ENCODE measurements around the gene DPF1.

Gene DPF1

DNA sequence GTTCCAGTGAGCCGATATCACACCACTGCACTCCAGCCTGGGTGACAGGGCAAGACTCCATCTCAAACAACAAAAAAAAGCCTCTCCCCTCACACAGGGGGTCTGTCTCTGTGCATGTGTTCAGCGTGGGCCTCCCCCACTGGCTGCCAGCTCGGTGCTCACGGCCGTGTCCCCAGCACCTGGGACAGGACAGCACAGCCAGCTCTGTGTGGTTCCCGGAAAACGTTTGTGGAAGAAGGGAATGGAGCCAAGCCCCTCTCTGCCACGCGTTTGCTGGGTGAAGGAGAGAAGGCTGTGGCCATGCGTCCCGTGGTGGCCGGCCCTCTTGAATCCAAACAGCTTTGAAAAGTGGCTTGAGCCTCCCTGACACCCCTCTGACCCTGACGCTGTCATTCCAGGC lies 32.3 kb downstream of the DPF1 start:
- Histone ChIP-seq H3K27me3 (ENCODE audit: control insufficient read depth, low read length) (no peaks in the 10 kb centered on the region), H3K9me3 (ENCODE audit: control insufficient read depth, insufficient read depth, low read length) (no peaks in the 10 kb centered on the region), H3K4me3 (ENCODE audit: low read length) (no peak overlapping the region), H3K27ac (ENCODE audit: low read depth, low read length) (no peak overlapping the region), H3K4me1 (ENCODE audit: control insufficient read depth, low read length) (peaks cover 15% of the 10 kb centered on the region), H4K20me1 (ENCODE audit: control insufficient read depth, insufficient read depth, low read depth, low read length) (no peaks in the 10 kb centered on the region), H3K9me2 (replicated peaks; ENCODE audit: control insufficient read depth, low read length) (no peaks in the 10 kb centered on the region), H3K36me3 (ENCODE audit: control insufficient read depth, low read length) (peaks cover 3% of the 10 kb centered on the region; the same call in 1 of the 2 replicates), H3K79me2 (ENCODE audit: control insufficient read depth, low read length) (no peaks in the 10 kb centered on the region), H3K4me2 (ENCODE audit: low read length) (no peak overlapping the region), H3F3A (ENCODE audit: control insufficient read depth, insufficient read depth) (no peaks in the 10 kb centered on the region)
- TF ChIP-seq EZH2phosphoT487 (IDR thresholded peaks at IDR 0.05; ENCODE audit: borderline replicate concordance, low read length) = no peak
- TF ChIP-seq, protein P1, sequence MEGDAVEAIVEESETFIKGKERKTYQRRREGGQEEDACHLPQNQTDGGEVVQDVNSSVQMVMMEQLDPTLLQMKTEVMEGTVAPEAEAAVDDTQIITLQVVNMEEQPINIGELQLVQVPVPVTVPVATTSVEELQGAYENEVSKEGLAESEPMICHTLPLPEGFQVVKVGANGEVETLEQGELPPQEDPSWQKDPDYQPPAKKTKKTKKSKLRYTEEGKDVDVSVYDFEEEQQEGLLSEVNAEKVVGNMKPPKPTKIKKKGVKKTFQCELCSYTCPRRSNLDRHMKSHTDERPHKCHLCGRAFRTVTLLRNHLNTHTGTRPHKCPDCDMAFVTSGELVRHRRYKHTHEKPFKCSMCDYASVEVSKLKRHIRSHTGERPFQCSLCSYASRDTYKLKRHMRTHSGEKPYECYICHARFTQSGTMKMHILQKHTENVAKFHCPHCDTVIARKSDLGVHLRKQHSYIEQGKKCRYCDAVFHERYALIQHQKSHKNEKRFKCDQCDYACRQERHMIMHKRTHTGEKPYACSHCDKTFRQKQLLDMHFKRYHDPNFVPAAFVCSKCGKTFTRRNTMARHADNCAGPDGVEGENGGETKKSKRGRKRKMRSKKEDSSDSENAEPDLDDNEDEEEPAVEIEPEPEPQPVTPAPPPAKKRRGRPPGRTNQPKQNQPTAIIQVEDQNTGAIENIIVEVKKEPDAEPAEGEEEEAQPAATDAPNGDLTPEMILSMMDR (IDR thresholded peaks at IDR 0.05; ENCODE audit: low read depth, low read length, poor library complexity, severe bottlenecking) = no peak

DNA sequence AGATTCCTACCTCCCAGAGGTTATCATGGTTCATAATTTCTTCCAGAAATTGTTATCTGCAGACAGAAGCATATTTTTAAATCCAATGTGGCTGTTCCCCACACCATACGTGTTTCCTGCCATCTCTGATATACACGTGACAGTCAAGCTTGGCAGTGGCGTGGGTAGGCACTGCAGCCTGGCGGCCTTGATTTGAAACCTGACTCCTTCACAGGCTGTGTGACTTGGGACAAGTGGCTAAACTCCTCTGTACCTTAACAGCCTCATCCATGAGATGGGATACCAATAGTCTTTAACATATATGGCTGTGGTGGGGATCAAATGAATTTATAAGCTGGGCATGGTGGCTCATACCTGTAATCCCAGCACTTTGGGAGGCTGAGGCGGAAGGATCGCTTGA lies 33.2 kb downstream of the DPF1 start:
- H3K9me2 ChIP-seq (replicated peaks; ENCODE audit: control insufficient read depth, low read length) = no peaks in the 10 kb centered on the region
- TF ChIP-seq, protein P1 (IDR thresholded peaks at IDR 0.05; ENCODE audit: low read depth, low read length, poor library complexity, severe bottlenecking) = no peak
- TF ChIP-seq EZH2phosphoT487 (IDR thresholded peaks at IDR 0.05; ENCODE audit: borderline replicate concordance, low read length) = no peak

DNA sequence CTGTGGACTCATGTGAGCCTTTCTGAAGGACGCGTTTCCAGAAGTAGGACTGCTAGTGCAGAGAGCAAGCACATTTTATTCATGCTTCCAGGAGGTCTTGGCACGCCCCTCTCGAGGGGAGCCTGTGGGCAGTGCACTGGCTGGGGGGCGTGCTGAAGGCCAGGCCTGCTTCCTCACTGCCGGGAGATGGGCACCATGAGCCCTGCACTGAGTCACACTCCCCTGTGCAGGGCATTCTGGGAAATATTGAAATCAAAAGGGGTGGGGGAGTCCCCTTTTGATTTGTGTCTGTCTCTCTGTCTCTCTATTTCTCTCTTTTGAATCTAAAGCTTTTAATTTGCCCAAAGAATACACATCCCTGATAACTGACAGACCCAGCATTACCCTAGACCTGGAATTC lies 34.0 kb downstream of the DPF1 start:
- Histone ChIP-seq H3K27me3 (ENCODE audit: control insufficient read depth, low read length) (no peaks in the 10 kb centered on the region), H3F3A (ENCODE audit: control insufficient read depth, insufficient read depth) (no peaks in the 10 kb centered on the region), H3K9me2 (replicated peaks; ENCODE audit: control insufficient read depth, low read length) (no peaks in the 10 kb centered on the region), H3K79me2 (ENCODE audit: control insufficient read depth, low read length) (no peaks in the 10 kb centered on the region), H3K4me1 (ENCODE audit: control insufficient read depth, low read length) (peaks cover 15% of the 10 kb centered on the region), H3K4me3 (ENCODE audit: low read length) (no peak overlapping the region), H3K9me3 (ENCODE audit: control insufficient read depth, insufficient read depth, low read length) (no peaks in the 10 kb centered on the region), H3K4me2 (ENCODE audit: low read length) (no peak overlapping the region), H4K20me1 (ENCODE audit: control insufficient read depth, insufficient read depth, low read depth, low read length) (no peaks in the 10 kb centered on the region), H3K27ac (ENCODE audit: low read depth, low read length) (no peak overlapping the region), H3K36me3 (ENCODE audit: control insufficient read depth, low read length) (peaks cover 3% of the 10 kb centered on the region; the same call in 1 of the 2 replicates)
- TF ChIP-seq EZH2phosphoT487 (IDR thresholded peaks at IDR 0.05; ENCODE audit: borderline replicate concordance, low read length) = no peak
- TF ChIP-seq, protein P1 (IDR thresholded peaks at IDR 0.05; ENCODE audit: low read depth, low read length, poor library complexity, severe bottlenecking) = no peak

More for the DNA sequence above, 33.2 kb downstream of the DPF1 start:
- H3K9me3 ChIP-seq (ENCODE audit: control insufficient read depth, insufficient read depth, low read length) = no peaks in the 10 kb centered on the region
- no peak overlapping the region for H3K4me2 ChIP-seq (ENCODE audit: low read length)
- H3K27ac ChIP-seq (ENCODE audit: low read depth, low read length) = no peak overlapping the region
- no peaks in the 10 kb centered on the region for H4K20me1 ChIP-seq (ENCODE audit: control insufficient read depth, insufficient read depth, low read depth, low read length)
- no peaks in the 10 kb centered on the region for H3F3A ChIP-seq (ENCODE audit: control insufficient read depth, insufficient read depth)
- H3K4me1 ChIP-seq (ENCODE audit: control insufficient read depth, low read length) = peaks cover 15% of the 10 kb centered on the region
- peaks cover 3% of the 10 kb centered on the region; the same call in 1 of the 2 replicates for H3K36me3 ChIP-seq (ENCODE audit: control insufficient read depth, low read length)
- no peaks in the 10 kb centered on the region for H3K79me2 ChIP-seq (ENCODE audit: control insufficient read depth, low read length)
- H3K4me3 ChIP-seq (ENCODE audit: low read length) = no peak overlapping the region
- H3K27me3 ChIP-seq (ENCODE audit: control insufficient read depth, low read length) = no peaks in the 10 kb centered on the region

All from DOHH2 (cell line).